ENCODE results near the gene RPS3A. TPM values are rescaled to one million over a fixed set of nuclear protein-coding genes. Genes with fewer than 3 reads are reported as not detected.
A peak's percentile ranks its signal among the peaks of the same experiment; 100 is the strongest.

RPS3A gene
- total RNA-seq, 1 experiment from 2014 or later: 918 TPM

DNA sequence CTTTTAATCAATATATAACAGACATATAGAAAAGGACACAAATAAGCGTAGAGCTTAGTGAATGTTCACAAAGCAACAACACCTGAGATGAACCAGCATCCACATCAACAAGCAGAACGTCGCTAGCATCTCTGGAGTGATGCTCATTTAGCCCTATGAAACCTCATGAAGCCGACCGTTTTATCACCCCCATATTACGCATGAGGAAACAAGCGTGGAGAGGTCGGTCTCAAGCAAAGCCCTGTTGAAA, 524 bp upstream of the RPS3A start:
- H3K27me3 ChIP-seq (ENCODE audit: control insufficient read depth, insufficient read depth, low read length): no peaks in the 10 kb centered on the region
- in situ Hi-C loops (cut with HindIII; ENCODE audit: low pct_unique_long_range_greater_than_20kb, low sequenced_read_pairs) (no loop called here), intact Hi-C loops (cut with micrococcal nuclease; ENCODE audit: unreplicated experiment) (no loop called here)
- peak; percentile 64 for ATAC-seq
- H3K36me3 ChIP-seq (ENCODE audit: control insufficient read depth, insufficient read depth, low read length): peaks cover 27% of the 10 kb centered on the region
- POLR2A ChIA-PET: no interaction called here
- peak overlapping the region; percentile 100 for H3K4me3 ChIP-seq (ENCODE audit: low read depth in 2 of 2, low read length in 2 of 2)
- no peaks in the 10 kb centered on the region for H3K9me3 ChIP-seq (ENCODE audit: control insufficient read depth, insufficient read depth, low read depth, low read length)
- TF ChIP-seq TCF7L2 (IDR thresholded peaks at IDR 0.05; ENCODE audit: low read depth, low read length): no peak
- TF ChIP-seq, protein P1, sequence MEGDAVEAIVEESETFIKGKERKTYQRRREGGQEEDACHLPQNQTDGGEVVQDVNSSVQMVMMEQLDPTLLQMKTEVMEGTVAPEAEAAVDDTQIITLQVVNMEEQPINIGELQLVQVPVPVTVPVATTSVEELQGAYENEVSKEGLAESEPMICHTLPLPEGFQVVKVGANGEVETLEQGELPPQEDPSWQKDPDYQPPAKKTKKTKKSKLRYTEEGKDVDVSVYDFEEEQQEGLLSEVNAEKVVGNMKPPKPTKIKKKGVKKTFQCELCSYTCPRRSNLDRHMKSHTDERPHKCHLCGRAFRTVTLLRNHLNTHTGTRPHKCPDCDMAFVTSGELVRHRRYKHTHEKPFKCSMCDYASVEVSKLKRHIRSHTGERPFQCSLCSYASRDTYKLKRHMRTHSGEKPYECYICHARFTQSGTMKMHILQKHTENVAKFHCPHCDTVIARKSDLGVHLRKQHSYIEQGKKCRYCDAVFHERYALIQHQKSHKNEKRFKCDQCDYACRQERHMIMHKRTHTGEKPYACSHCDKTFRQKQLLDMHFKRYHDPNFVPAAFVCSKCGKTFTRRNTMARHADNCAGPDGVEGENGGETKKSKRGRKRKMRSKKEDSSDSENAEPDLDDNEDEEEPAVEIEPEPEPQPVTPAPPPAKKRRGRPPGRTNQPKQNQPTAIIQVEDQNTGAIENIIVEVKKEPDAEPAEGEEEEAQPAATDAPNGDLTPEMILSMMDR (IDR thresholded peaks at IDR 0.05): no peak
- no peak for TF ChIP-seq SIN3A (IDR thresholded peaks at IDR 0.05; ENCODE audit: borderline replicate concordance, insufficient read depth, low read depth, low read length)
- BruUV-seq (replicated peaks): no TSS peak
- H3K27ac ChIP-seq (ENCODE audit: low read length): peak overlapping the region; percentile 87
- no peak for DNase-seq (ENCODE audit: low read depth, low spot score)
- no peaks in the 10 kb centered on the region; the same call in 1 of the 2 replicates for H3K4me1 ChIP-seq (ENCODE audit: control insufficient read depth, insufficient read depth, low read length)
- CTCF ChIA-PET: interaction anchor here (0.7 kb wide), 1 partner anchor 245 kb away, joined by 5 read pairs; no protein-coding TSS in a partner anchor

DNA sequence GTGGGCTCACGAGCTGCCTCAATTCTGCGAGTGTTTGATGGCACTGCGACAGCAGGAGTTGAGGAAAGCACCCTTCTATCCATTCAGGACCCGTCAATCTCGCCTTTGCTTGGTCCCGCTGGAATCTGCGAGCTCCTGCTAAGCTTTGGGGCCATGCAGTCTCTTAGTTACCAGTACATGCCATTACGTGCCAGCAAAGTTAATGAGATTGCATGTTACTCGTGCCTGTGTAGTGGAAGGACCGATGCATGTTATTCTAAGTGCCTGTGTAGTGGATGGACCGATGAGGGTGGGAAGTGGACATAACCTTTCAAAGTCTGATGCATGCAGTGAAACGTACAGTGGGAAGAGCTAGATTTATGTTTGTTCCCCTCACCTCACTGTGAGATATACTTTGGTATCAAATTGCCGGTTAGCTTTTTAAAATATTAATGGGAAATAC, 569 bp downstream of the RPS3A start:
- ChIA-PET CTCF (no interaction called here), POLR2A (no interaction called here)
- peak; percentile 22 for ATAC-seq
- H3K27ac ChIP-seq (ENCODE audit: low read length): peak overlapping the region; percentile 97
- peak overlapping the region; percentile 100 for H3K4me3 ChIP-seq (ENCODE audit: low read depth in 2 of 2, low read length in 2 of 2)
- no peak for TF ChIP-seq TCF7L2 (IDR thresholded peaks at IDR 0.05; ENCODE audit: low read depth, low read length)
- no peak for TF ChIP-seq POLR2AphosphoS5 (IDR thresholded peaks at IDR 0.05; ENCODE audit: low read depth, low read length)
- TF ChIP-seq, protein P2, sequence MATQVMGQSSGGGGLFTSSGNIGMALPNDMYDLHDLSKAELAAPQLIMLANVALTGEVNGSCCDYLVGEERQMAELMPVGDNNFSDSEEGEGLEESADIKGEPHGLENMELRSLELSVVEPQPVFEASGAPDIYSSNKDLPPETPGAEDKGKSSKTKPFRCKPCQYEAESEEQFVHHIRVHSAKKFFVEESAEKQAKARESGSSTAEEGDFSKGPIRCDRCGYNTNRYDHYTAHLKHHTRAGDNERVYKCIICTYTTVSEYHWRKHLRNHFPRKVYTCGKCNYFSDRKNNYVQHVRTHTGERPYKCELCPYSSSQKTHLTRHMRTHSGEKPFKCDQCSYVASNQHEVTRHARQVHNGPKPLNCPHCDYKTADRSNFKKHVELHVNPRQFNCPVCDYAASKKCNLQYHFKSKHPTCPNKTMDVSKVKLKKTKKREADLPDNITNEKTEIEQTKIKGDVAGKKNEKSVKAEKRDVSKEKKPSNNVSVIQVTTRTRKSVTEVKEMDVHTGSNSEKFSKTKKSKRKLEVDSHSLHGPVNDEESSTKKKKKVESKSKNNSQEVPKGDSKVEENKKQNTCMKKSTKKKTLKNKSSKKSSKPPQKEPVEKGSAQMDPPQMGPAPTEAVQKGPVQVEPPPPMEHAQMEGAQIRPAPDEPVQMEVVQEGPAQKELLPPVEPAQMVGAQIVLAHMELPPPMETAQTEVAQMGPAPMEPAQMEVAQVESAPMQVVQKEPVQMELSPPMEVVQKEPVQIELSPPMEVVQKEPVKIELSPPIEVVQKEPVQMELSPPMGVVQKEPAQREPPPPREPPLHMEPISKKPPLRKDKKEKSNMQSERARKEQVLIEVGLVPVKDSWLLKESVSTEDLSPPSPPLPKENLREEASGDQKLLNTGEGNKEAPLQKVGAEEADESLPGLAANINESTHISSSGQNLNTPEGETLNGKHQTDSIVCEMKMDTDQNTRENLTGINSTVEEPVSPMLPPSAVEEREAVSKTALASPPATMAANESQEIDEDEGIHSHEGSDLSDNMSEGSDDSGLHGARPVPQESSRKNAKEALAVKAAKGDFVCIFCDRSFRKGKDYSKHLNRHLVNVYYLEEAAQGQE (IDR thresholded peaks at IDR 0.05; ENCODE audit: insufficient read depth in 1 of 2, low read depth in 2 of 2, low read length in 1 of 2): no peak
- TF ChIP-seq, protein P1 (IDR thresholded peaks at IDR 0.05): no peak
- no peak for TF ChIP-seq SIN3A (IDR thresholded peaks at IDR 0.05; ENCODE audit: borderline replicate concordance, insufficient read depth, low read depth, low read length)
- no peaks in the 10 kb centered on the region for H3K27me3 ChIP-seq (ENCODE audit: control insufficient read depth, insufficient read depth, low read length)
- in situ Hi-C loops (cut with HindIII; ENCODE audit: low pct_unique_long_range_greater_than_20kb, low sequenced_read_pairs) (no loop called here), intact Hi-C loops (cut with micrococcal nuclease; ENCODE audit: unreplicated experiment) (no loop called here)
- H3K36me3 ChIP-seq (ENCODE audit: control insufficient read depth, insufficient read depth, low read length): peaks cover 30% of the 10 kb centered on the region
- no peaks in the 10 kb centered on the region; the same call in 1 of the 2 replicates for H3K4me1 ChIP-seq (ENCODE audit: control insufficient read depth, insufficient read depth, low read length)
- no peak for DNase-seq (ENCODE audit: low read depth, low spot score)
- H3K9me3 ChIP-seq (ENCODE audit: control insufficient read depth, insufficient read depth, low read depth, low read length): no peaks in the 10 kb centered on the region
- BruUV-seq (replicated peaks): TSS peak; percentile 71
